ENCODE results near the gene DENND11. TPM values are rescaled to one million over a fixed set of nuclear protein-coding genes. Genes with fewer than 3 reads are reported as not detected.

The DENND11 gene
- total and polyA plus RNA-seq, 9 of the 15 experiments (the other 6 are each of a cell fraction or from before 2014, with no cell fraction given): 0.07 to 1.1 (median 0.36) TPM

- TF ChIP-seq ZBTB2 (IDR thresholded peaks at IDR 0.05) (peak; percentile 91), SMARCC2 (IDR thresholded peaks at IDR 0.05; ENCODE audit: low read depth) (no peak), HMG20B (CRISPR knock-in tag; IDR thresholded peaks at IDR 0.05) (no peak; the same call in 1 of the 2 replicates), HDAC1 (IDR thresholded peaks at IDR 0.05) (peak; percentile 71 to 100; a peak in 3 of 4 replicates), ZNF780A (CRISPR knock-in tag; IDR thresholded peaks at IDR 0.05) (no peak), TCF15 (CRISPR knock-in tag; IDR thresholded peaks at IDR 0.05) (no peak), ZNF584 (CRISPR knock-in tag; IDR thresholded peaks at IDR 0.05; ENCODE audit: low read depth) (peak; percentile 67; the same call in 1 of the 2 replicates), ZNF134 (CRISPR knock-in tag; conservative IDR thresholded peaks at IDR 0.05) (peak; percentile 71), ARID2 (IDR thresholded peaks at IDR 0.05) (peak; percentile 55), ASH1L (IDR thresholded peaks at IDR 0.05; ENCODE audit: borderline replicate concordance, low read depth, partially characterized antibody) (peak; percentile 75), CBFA2T2 (conservative IDR thresholded peaks at IDR 0.05) (no peak), NR1H2 (CRISPR knock-in tag; IDR thresholded peaks at IDR 0.05) (0 out of 2 replicates have a peak, but pooled peaks have one; percentile 45), ZNF282 (CRISPR knock-in tag; IDR thresholded peaks at IDR 0.05) (no peak), TCF7L2 (IDR thresholded peaks at IDR 0.05; ENCODE audit: low read depth, low read length) (peak; percentile 71), ZNF146 (CRISPR knock-in tag; IDR thresholded peaks at IDR 0.05; ENCODE audit: unreplicated experiment) (peak; percentile 8), HMBOX1 (IDR thresholded peaks at IDR 0.05) (peak; percentile 65; the same call in 1 of the 2 replicates), POLR2G (IDR thresholded peaks at IDR 0.05; ENCODE audit: low read depth, low read length) (peak; percentile 97), SOX6 (IDR thresholded peaks at IDR 0.05) (peak; percentile 83), ZNF717 (CRISPR knock-in tag; IDR thresholded peaks at IDR 0.05) (no peak), ZBTB12 (CRISPR knock-in tag; IDR thresholded peaks at IDR 0.05) (peak; percentile 87), ZNF263 (CRISPR knock-in tag; IDR thresholded peaks at IDR 0.05; ENCODE audit: borderline replicate concordance) (no peak)
Observed at GRCh38 chr7:141737836-141738591, 36.0 kb upstream of the DENND11 start, which contains the start of gene SSBP1 (continued).
